GM12865 (cell line): ENCODE results near the gene CLEC16A.

ENCODE experiments used
- DNase-seq: peaks from one replicate; pipeline ENCODE4 v3.0.0; 2010; ENCODE audit warnings: low read depth
- H3K4me3 ChIP-seq: 2 replicates; pipeline ENCODE4 v1.5.1; 2011; ENCODE audit warnings: mild to moderate bottlenecking, low read depth, low read length, control low read depth
- TF ChIP-seq, protein P1 (sequence below): IDR thresholded peaks from 2 replicates; pipeline ENCODE4 v1.5.1; 2011; ENCODE audit warnings: low read length, control low read depth, low read depth, inconsistent platforms; ENCODE audit not compliant: insufficient read depth; ENCODE audit errors: missing control alignments

Gene CLEC16A

GRCh38 chr16:11030990-11031510, 86.7 kb downstream of the CLEC16A start:
- H3K4me3 ChIP-seq, result no peak overlapping the region
- TF ChIP-seq, protein P1, sequence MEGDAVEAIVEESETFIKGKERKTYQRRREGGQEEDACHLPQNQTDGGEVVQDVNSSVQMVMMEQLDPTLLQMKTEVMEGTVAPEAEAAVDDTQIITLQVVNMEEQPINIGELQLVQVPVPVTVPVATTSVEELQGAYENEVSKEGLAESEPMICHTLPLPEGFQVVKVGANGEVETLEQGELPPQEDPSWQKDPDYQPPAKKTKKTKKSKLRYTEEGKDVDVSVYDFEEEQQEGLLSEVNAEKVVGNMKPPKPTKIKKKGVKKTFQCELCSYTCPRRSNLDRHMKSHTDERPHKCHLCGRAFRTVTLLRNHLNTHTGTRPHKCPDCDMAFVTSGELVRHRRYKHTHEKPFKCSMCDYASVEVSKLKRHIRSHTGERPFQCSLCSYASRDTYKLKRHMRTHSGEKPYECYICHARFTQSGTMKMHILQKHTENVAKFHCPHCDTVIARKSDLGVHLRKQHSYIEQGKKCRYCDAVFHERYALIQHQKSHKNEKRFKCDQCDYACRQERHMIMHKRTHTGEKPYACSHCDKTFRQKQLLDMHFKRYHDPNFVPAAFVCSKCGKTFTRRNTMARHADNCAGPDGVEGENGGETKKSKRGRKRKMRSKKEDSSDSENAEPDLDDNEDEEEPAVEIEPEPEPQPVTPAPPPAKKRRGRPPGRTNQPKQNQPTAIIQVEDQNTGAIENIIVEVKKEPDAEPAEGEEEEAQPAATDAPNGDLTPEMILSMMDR, result no peak
- DNase-seq, result no peak

DNA sequence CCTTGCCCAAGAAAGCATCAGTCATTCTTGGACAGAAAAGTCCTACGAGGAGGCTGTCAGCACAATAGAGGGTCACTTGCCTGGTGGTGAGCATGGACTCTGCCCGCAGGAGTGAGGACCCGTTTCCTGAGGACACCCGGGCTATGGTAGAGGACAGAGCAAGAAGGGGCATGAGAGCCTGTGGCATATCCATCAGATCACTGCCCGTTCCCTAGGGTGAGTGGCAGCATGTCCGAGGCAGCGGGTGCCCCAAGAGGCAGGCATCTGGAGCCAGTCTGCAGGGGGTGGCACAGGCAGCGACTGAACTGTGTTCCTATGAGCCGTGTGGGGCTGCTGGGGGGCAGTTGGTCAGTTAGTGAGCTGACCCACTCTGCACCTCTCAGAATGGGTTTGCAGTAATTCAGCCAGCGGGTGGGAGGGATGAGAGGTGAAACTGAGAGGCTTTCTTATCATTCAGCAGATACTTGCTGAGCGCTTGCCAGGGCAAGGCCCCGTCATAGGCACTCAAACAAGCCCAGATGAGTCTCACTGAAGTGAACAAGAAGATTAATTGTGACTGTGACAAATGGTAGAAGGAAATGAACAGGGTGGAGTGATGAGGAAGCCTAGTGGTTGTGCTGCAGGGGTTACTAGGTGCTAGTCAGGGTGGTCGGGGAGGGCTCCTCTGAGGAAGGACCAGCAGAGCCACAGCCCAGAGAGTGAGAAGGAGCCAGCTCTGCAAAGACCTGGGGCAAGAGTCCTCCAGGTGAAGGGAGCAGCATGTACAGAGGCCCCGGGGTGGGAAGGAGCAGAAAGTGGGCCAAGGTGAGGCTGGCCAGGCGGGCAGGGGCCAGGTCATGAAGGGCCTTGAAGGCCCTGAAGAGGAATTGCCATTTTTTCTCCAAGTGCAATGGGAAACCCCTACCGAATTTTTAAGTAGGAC, 87.9 kb downstream of the CLEC16A start:
- TF ChIP-seq, protein P1, result no peak
- DNase-seq, result no peak
- H3K4me3 ChIP-seq, result no peak overlapping the region

DNA sequence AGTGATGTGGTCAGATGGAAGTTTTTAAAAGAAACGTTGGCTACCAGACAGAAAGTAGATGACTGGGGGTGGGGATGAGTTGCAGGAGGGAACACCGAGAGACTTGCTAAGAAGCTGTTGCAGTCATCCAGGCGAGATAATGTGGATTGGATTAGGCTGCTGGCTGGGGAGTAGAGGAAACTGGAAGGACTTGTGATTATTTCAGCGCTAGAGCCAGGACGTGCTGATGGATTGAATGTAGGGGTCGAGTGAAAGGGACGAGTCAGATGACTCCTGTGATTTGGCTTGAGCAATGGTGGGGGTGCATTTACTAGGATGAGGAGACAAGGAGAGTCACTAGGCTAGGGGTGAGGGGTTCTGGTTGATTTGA, 88.5 kb downstream of the CLEC16A start:
- no peak for DNase-seq
- TF ChIP-seq, protein P1, result no peak
- H3K4me3 ChIP-seq, result no peak overlapping the region

DNA sequence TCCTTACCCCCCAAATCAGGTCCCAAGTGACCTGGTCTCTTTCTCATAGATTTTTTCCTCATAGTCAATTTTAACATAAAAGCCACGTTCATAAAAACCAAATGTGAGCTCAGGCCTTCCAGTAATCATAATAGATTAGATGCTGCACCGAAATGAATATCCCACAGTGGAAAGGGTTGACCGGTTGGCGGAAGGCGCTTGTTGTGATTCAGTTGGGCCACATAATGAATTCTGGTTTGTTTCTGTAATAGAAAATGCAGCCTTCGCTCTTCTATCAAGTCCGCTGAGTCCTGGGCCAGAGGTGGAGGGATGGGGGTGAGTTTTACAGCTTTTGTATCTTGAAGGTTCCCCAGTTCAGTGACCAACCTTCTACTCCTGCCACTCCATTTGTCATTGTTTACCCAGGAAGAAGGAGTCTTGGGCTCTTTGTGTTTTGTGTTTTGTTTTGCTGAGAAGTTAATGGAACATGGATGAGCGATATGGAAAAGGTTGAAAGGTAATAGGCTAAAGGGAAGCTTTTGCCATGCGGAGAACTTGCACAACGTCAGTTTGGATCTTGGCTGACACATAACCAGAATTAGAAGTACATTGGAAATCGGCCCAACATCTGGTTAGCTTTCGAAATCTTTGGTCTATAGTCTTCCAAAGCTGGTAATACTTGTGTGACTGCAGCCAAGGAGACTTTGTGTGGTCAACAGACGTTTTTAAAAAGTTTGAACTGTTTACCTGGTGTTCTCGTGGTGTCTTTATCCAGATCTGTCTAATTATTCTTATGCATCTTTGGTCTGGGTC, 89.5 kb downstream of the CLEC16A start:
- no peak for DNase-seq
- H3K4me3 ChIP-seq, result no peak overlapping the region
- TF ChIP-seq, protein P1, result no peak

GRCh38 chr16:11034481-11034931, 90.1 kb downstream of the CLEC16A start:
- TF ChIP-seq, protein P1, result no peak
- no peak overlapping the region for H3K4me3 ChIP-seq
- no peak for DNase-seq

GRCh38 chr16:11035096-11035495, 90.7 kb downstream of the CLEC16A start:
- no peak for DNase-seq
- TF ChIP-seq, protein P1, result no peak
- H3K4me3 ChIP-seq, result no peak overlapping the region
